ENCODE measurements around the gene COL11A2.
A peak's percentile ranks its signal among the peaks of the same experiment; 100 is the strongest.

Gene COL11A2

GRCh38 chr6:33206027-33206863 lies 14.0 kb upstream of the COL11A2 start:
- no peak for DNase-seq

- DNase-seq, result peak; percentile 62
Measured at GRCh38 chr6:33205191-33206026, 13.1 kb upstream of the COL11A2 start.

- peak; percentile 84 for DNase-seq
Measured at GRCh38 chr6:33204415-33205190, 12.3 kb upstream of the COL11A2 start, which contains the start of gene HSD17B8. Gene HSD17B8, plus strand, starts transcription at chr6:33204655. Its CDS starts 14 bp downstream, at chr6:33204669.

GRCh38 chr6:33204165-33204414 lies 11.8 kb upstream of the COL11A2 start:
- no peak for DNase-seq

- no peak for DNase-seq
Measured at GRCh38 chr6:33203443-33204164, 11.3 kb upstream of the COL11A2 start.

GRCh38 chr6:33202799-33203198 lies 10.5 kb upstream of the COL11A2 start:
- no peak for DNase-seq

- no peak for DNase-seq
Measured at GRCh38 chr6:33201935-33202334, 9.7 kb upstream of the COL11A2 start.

GRCh38 chr6:33201147-33201545 lies 8.9 kb upstream of the COL11A2 start:
- DNase-seq, result no peak

- DNase-seq, result peak; percentile 96
Measured at GRCh38 chr6:33200219-33201146, 8.2 kb upstream of the COL11A2 start, which contains the start of the genes RXRB and SLC39A7. Gene RXRB, minus strand, starts transcription at chr6:33200665. Its CDS starts 189 bp downstream, at chr6:33200476. Gene SLC39A7, plus strand, starts transcription at chr6:33200867. Its CDS starts 379 bp downstream, at chr6:33201246.

- DNase-seq, result peak; percentile 75
Measured at GRCh38 chr6:33199687-33200218, 7.5 kb upstream of the COL11A2 start.

- no peak for DNase-seq
Measured at GRCh38 chr6:33198853-33199436, 6.7 kb upstream of the COL11A2 start.

- no peak for DNase-seq
Measured at GRCh38 chr6:33198159-33198852, 6.0 kb upstream of the COL11A2 start.

GRCh38 chr6:33197431-33198048 lies 5.3 kb upstream of the COL11A2 start:
- peak; percentile 29 for DNase-seq

- DNase-seq, result no peak
Measured at GRCh38 chr6:33195304-33196165, 3.3 kb upstream of the COL11A2 start.

- no peak for DNase-seq
Measured at GRCh38 chr6:33194431-33194979, 2.2 kb upstream of the COL11A2 start.

- DNase-seq, result no peak
Measured at GRCh38 chr6:33193619-33194018, 1.4 kb upstream of the COL11A2 start.

GRCh38 chr6:33192671-33193602 lies 670 bp upstream of the COL11A2 start:
- DNase-seq, result no peak

Measured in NCI-H2171 treated with DMSO at 0.1 percent for 48 hours (cell line).